Neural crest cell (in vitro differentiated cells): Measurements from ENCODE around the gene SLC17A4. TPM values are rescaled to one million over a fixed set of nuclear protein-coding genes. Genes with fewer than 3 reads are reported as not detected.

Experiments used
- DNase-seq: peaks from one replicate; pipeline ENCODE4 v3.0.0; 2021; ENCODE audit warnings: low read depth, mixed read lengths, low spot score
- H3K27ac Mint-ChIP-seq: one replicate; pipeline ENCODE4 v1.8.0; 2021; ENCODE audit warnings: mild to moderate bottlenecking, mixed read lengths; ENCODE audit not compliant: unreplicated experiment
- H3K27me3 Mint-ChIP-seq: 2 replicates; pipeline ENCODE4 v1.8.0; 2021; ENCODE audit warnings: low read depth, mild to moderate bottlenecking, mixed read lengths
- H3K36me3 Mint-ChIP-seq: 2 replicates; pipeline ENCODE4 v1.8.0; 2021; ENCODE audit warnings: low read depth, mild to moderate bottlenecking, mixed read lengths
- H3K4me1 Mint-ChIP-seq: 2 replicates; pipeline ENCODE4 v1.8.0; 2021; ENCODE audit warnings: mixed read lengths
- H3K4me3 Mint-ChIP-seq: one replicate; pipeline ENCODE4 v1.8.0; 2021; ENCODE audit warnings: mild to moderate bottlenecking, mixed read lengths
- H3K9me3 Mint-ChIP-seq: 2 replicates; pipeline ENCODE4 v1.8.0; 2021; ENCODE audit warnings: mixed read lengths
- CTCF ChIP-seq: fragments of 200-600 bp; sonication (generic); conservative IDR thresholded peaks from 2 replicates; pipeline ENCODE4 v1.5.0; 2021; ENCODE audit warnings: antibody characterized with exemption, mild to moderate bottlenecking
- total RNA-seq: library from RNA; stranded (reverse); gene quantifications from 2 replicates; pipeline ENCODE4 v1.2.1, GENCODE V29; 2021

The SLC17A4 gene
- total RNA-seq, 1 donor from 2014 or later, result not detected

- H3K27ac Mint-ChIP-seq, result no peak overlapping the region
- no peaks in the 10 kb centered on the region for H3K4me1 Mint-ChIP-seq
- no peaks in the 10 kb centered on the region for H3K9me3 Mint-ChIP-seq
- no peak overlapping the region for H3K4me3 Mint-ChIP-seq
- H3K36me3 Mint-ChIP-seq, result no peaks in the 10 kb centered on the region
- no peaks in the 10 kb centered on the region for H3K27me3 Mint-ChIP-seq
- no peak for TF ChIP-seq CTCF
- no peak for DNase-seq
These were observed 61.7 kb downstream of the SLC17A4 start for GRCh38 chr6:25816252-25816651.

- no peak for TF ChIP-seq CTCF
- H3K9me3 Mint-ChIP-seq, result peaks cover 6% of the 10 kb centered on the region
- no peak for DNase-seq
- H3K36me3 Mint-ChIP-seq, result no peaks in the 10 kb centered on the region
- no peaks in the 10 kb centered on the region for H3K4me1 Mint-ChIP-seq
- H3K4me3 Mint-ChIP-seq, result no peak overlapping the region
- H3K27me3 Mint-ChIP-seq, result no peaks in the 10 kb centered on the region
- H3K27ac Mint-ChIP-seq, result no peak overlapping the region
These were observed 66.8 kb downstream of the SLC17A4 start for GRCh38 chr6:25821341-25821740.

- H3K27me3 Mint-ChIP-seq, result no peaks in the 10 kb centered on the region
- H3K4me1 Mint-ChIP-seq, result no peaks in the 10 kb centered on the region
- TF ChIP-seq CTCF, result no peak
- DNase-seq, result no peak
- H3K4me3 Mint-ChIP-seq, result no peak overlapping the region
- no peak overlapping the region for H3K27ac Mint-ChIP-seq
- H3K36me3 Mint-ChIP-seq, result no peaks in the 10 kb centered on the region
- H3K9me3 Mint-ChIP-seq, result peaks cover 3% of the 10 kb centered on the region
These were observed 74.8 kb downstream of the SLC17A4 start for GRCh38 chr6:25829375-25829774.

GRCh38 chr6:25830458-25830857 lies 75.9 kb downstream of the SLC17A4 start:
- Mint-ChIP-seq H3K36me3 (no peaks in the 10 kb centered on the region), H3K9me3 (no peaks in the 10 kb centered on the region), H3K27ac (no peak overlapping the region), H3K4me3 (no peak overlapping the region), H3K27me3 (no peaks in the 10 kb centered on the region), H3K4me1 (no peaks in the 10 kb centered on the region)
- no peak for TF ChIP-seq CTCF
- no peak for DNase-seq

Other genes starting within 250 kb of the SLC17A4 start
- not detected in 2 replicates for gene SCGN, start 102.5 kb upstream of the SLC17A4 start, total RNA-seq
- not detected in 2 replicates for gene SLC17A1, start 77.3 kb downstream of the SLC17A4 start, total RNA-seq
- not detected in 2 replicates for gene SLC17A3, start 119.5 kb downstream of the SLC17A4 start, total RNA-seq
- gene SLC17A2, start 175.9 kb downstream of the SLC17A4 start, total RNA-seq, result not detected in 2 replicates
- 0.77 and 0.80 TPM in 2 replicates for gene TRIM38, start 208.1 kb downstream of the SLC17A4 start, total RNA-seq